ENCODE measurements around the gene KCTD13.
A peak's percentile ranks its signal among the peaks of the same experiment; 100 is the strongest.
"Not testable (repeated sequence)": the region's sequence is repeated elsewhere in the genome, so short reads cannot be mapped to it uniquely, and the experiment has no call there.

Gene KCTD13

GRCh38 chr16:29881050-29881449, 45.0 kb downstream of the KCTD13 start:
- no peak for DNase-seq

DNA sequence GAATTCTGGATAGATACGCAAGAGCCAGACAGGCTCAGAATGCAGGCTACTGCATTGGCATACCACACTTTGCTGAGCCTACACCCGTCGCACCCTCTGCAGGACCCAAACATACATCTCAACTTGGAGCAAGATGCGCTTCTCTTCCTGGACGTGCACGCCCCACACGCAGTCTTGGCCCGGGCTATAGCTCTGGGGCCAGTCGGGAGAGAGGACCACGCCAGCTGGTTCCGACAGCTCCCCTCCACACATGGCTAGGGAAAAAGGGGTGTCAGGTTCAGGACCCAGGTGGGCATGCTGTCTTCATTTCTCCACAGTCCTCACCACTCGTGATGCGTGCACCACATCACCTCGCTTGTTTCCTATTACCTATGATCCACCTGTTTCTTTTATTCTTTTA, 47.9 kb downstream of the KCTD13 start:
- no peak for DNase-seq

GRCh38 chr16:29877266-29877961, 48.6 kb downstream of the KCTD13 start:
- DNase-seq: peak in 8 of 51 donors; percentile 9 to 51 (median 24)

GRCh38 chr16:29876594-29877249, 49.3 kb downstream of the KCTD13 start:
- DNase-seq: no peak

DNA sequence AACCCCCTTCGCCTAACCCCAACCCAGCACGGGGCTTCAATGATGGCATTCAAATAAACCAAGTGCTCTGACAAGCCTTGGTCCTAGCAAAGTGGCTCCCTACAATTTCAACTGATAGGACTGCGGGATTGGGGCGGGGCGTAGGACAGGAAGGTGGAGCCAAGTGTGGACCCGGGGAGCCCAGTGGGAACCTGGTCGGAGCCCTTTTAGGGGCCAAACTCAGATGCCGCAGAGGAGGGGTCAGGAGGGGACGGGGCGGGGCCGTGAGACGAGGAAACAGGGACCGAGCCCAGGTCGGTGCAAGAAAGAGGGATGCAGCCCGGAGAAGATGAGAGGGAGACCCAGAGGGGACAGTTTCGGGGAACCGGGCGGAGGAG, 49.8 kb downstream of the KCTD13 start:
- no peak for DNase-seq

- no peak for DNase-seq
Measured at GRCh38 chr16:29875206-29875605, 50.8 kb downstream of the KCTD13 start.

DNA sequence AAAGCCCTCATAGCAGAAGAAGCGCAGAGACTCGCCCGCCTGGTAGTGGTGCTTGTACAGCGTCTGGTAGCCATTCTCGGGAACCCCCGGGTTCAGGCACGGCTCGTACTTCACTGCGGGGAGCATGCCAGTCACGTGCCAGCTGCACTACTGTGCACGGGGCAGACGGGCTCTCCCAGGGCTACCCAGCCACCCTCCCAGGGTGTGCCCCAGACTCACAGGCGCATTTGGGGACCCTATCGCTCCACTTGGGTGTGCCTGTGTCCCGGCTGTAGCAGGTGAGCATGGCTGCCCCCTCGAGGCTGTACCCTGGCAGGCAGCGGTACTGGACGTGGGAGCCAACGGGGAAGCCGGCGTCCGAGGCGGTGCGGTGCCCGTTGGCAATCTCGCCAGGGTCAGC, 52.7 kb downstream of the KCTD13 start:
- no peak for DNase-seq

DNA sequence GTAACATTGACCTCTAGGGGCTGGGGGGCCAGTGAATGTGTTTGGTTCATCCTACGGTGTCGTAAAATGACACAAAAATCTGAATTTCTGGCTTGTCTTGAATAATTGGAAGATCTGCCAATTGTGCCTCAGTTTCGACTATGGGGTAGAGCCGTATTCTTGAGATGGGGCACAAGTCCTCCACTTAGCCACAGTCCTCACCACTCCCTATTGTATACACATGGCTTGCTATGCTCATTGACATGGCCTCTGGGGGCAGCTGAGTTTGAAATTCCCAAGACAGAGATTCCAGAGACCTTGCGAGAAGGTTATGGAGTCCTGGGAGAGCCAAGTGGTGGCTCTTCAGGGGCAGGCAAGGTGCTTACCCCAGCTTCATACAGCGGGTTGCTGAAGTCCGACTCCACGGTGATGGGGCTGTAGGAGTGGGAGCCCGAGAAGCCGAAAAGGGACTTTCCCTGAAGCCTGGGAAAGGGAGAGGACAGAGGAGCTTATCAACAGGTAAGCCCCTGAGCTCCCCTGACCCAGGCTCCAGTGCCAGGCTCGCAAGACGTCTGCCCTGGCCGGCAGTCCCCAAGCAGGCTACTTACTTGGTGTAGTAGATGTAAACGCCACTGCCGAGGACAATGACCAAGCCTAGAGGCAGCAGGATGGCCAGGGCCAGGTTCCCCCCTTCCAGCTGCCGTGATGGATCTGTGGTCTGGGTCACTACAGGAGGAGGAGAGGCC, 54.0 kb downstream of the KCTD13 start:
- no peak for DNase-seq

- not testable (repeated sequence) for DNase-seq
Measured at GRCh38 chr16:29869067-29869466, 57.0 kb downstream of the KCTD13 start.

GRCh38 chr16:29868396-29869009, 57.5 kb downstream of the KCTD13 start:
- no peak for DNase-seq

DNA sequence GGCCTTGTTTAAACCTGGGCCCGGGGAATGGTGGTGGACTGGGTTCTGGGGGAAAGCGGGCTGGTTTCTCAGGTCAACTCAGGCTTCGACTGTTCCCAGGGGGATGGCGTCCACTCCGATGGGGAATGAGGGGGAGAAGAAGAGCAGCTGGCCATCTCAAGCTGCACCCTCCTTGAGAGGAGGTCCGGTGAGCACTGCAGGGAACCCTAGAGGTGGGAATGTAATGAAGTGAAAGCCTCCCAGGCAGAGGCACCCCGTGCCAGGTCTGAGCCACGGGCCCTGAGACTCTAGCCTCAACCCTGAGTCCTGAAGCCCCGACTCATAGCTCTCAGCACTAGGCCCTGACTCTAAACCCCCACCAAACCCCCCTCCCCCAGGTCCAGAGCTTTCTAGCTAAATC, 61.8 kb downstream of the KCTD13 start:
- no peak for DNase-seq

- peak in 1 of 51 donors; percentile 39 for DNase-seq
Measured at GRCh38 chr16:29863669-29863984, 62.4 kb downstream of the KCTD13 start.

GRCh38 chr16:29862884-29863668, 63.0 kb downstream of the KCTD13 start, which contains the start of gene CDIPT:
TSS of gene CDIPT (minus strand) at chr16:29863226. CDS start at chr16:29862857, 369 bp downstream.
- peak; percentile 41 to 98 (median 87) for DNase-seq

DNA sequence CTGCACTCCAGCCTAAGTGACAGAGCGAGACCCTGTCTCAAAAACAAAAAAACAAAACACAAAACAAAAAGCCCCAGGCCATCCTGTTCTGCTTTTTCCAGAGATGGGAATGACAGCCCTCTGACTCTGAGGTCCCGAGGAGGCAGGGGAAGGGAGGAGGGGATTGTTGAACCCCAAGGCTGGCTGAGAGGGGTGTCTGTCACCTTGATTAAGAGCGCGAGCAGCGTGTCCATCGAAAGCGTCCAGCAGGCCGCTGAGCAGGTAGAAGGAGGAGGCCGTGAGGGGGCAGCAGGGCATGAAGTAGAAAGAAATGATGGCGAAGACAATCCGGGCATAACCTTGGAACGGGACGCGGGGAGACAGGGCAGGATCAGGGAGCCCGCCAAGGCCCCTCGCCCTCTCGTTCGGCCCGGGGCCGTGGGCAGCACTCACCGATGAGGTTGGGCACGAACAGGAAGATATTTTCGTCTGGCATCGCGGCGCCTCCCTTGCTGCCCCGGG, 63.6 kb downstream of the KCTD13 start:
- peak in 22 of 51 donors; percentile 9 to 63 (median 33) for DNase-seq

DNA sequence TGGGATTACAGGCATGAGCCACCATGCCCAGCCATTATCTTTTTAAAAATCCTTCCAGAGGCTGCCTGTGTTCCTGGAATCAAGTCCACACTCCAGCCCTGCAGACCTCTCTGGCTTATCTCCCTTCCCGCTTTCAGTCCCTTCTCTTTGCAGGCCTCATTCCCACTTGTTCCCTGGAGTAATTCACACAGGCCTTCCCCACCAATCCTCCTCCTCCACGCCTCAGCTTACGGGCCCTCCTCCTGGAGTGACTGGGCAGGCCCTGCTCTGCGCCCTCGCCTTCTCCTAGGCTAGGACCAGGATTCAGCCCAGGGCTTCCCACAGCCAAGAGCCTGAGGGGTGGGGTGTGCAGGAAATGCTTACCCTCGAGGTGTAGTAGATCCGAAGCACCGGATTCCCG, 65.8 kb downstream of the KCTD13 start:
- DNase-seq: no peak

DNA sequence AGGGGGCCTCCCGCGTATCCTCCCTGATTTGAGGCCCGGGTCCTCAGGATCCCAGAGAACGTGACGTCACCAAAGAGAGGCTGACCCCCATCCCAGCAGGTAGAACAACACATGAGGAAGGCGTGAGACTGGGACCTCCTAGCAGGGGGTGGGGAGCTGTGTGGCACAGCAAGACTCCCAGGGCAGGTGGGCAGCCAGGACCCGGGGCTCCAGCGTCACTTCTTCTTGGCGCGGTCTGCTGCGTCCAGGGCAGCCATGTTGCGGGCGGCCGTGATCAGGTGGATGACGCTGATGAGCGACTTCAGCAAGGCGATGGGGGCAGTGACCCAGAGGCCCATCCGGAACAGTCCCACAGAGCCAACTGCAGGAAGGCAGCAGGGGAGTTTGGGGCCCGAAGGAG, 67.1 kb downstream of the KCTD13 start:
- no peak for DNase-seq

GRCh38 chr16:29858149-29858849, 67.7 kb downstream of the KCTD13 start:
- peak in 16 of 51 donors; percentile 3 to 51 (median 23) for DNase-seq

- no peak for DNase-seq
Measured at GRCh38 chr16:29857133-29857760, 68.8 kb downstream of the KCTD13 start.

Measured in hypothalamus (tissue), 51 donors.